ENCODE results near the gene RCAN2. TPM values are rescaled to one million over a fixed set of nuclear protein-coding genes. Genes with fewer than 3 reads are reported as not detected.

The RCAN2 gene
- total and polyA plus RNA-seq, 11 donors, result 86.4 to 331 (median 311) TPM

DNA sequence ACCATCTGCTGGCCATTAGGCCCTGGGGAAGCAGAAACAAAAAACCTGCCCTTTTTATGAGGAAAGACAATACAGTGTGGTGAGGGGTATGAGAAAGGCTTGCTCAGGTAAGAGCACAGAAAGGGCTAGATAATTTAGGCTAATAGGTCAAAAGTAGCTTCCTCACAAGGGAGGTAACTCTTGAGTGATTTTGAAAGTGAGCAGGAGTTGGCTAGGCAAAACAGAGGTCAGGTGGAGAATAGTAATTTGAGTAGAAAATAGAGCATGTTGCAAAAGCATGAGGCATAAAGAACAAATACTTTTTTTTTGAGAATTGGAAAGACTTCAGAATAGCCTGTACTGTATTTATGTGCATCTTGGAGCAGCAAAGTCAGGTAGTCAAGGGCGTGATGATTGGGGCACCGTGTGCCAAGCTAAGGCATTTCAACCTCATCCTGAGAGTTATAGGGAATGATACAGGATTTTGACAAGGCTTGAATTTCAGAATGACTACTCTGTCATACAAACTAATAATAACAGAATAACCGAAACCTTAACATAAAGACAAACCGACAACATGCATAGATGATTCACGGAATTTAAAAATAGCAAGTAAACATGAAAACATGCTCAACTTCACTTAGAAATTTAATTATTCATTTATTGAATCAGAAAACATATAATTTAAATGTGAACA, 197.5 kb downstream of the RCAN2 start:
- ATAC-seq (no peak), DNase-seq (no peak)
- TF ChIP-seq, protein P1, sequence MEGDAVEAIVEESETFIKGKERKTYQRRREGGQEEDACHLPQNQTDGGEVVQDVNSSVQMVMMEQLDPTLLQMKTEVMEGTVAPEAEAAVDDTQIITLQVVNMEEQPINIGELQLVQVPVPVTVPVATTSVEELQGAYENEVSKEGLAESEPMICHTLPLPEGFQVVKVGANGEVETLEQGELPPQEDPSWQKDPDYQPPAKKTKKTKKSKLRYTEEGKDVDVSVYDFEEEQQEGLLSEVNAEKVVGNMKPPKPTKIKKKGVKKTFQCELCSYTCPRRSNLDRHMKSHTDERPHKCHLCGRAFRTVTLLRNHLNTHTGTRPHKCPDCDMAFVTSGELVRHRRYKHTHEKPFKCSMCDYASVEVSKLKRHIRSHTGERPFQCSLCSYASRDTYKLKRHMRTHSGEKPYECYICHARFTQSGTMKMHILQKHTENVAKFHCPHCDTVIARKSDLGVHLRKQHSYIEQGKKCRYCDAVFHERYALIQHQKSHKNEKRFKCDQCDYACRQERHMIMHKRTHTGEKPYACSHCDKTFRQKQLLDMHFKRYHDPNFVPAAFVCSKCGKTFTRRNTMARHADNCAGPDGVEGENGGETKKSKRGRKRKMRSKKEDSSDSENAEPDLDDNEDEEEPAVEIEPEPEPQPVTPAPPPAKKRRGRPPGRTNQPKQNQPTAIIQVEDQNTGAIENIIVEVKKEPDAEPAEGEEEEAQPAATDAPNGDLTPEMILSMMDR (IDR thresholded peaks at IDR 0.05), result no peak
- TF ChIP-seq POLR2A (IDR thresholded peaks at IDR 0.05), result no peak
- Histone ChIP-seq H3K4me1 (peaks cover 3 to 77% (median 28%) of the 10 kb centered on the region in 12 donors), H3K27me3 (no peaks in the 10 kb centered on the region), H3K4me3 (no peak overlapping the region), H3K27ac (no peak overlapping the region), H3K9me3 (peaks cover 0 to 2% (median 0%) of the 10 kb centered on the region in 12 donors), H3K36me3 (no peaks in the 10 kb centered on the region)
- 85 to 90% (median 88%) methylated on average over 5 of the region's 5 CpGs for WGBS, 4 donors
- intact Hi-C loops (cut with DNase I), result no loop called here

GRCh38 chr6:46291880-46292279, 199.4 kb downstream of the RCAN2 start:
- no peak for TF ChIP-seq POLR2A (IDR thresholded peaks at IDR 0.05)
- TF ChIP-seq, protein P1 (IDR thresholded peaks at IDR 0.05), result no peak
- intact Hi-C loops (cut with DNase I), result no loop called here

DNA sequence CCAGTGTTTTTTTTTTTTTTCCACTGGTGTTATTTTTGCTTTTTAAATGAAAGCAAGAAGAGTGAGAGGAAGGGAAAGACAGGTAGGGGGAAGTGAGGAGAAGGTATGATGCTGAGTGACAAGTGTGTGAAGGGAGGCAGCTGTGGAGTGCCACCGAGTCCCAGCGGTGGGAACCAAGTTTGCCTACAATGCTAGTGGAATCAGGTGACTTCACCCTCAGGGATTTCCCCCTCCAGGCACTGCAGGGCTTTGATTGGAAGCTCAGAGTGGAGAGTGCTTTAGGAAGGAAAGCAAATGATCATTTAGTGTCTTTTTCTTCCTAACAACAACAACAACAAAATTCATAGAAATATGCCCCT, 200.0 kb downstream of the RCAN2 start:
- 15 to 22% (median 19%) methylated on average over 2 of the region's 2 CpGs for WGBS, 4 donors
- Histone ChIP-seq H3K27ac (peak overlapping the region in 2 of 12 donors; percentile 15 to 39), H3K36me3 (no peaks in the 10 kb centered on the region), H3K4me1 (peaks cover 3 to 76% (median 31%) of the 10 kb centered on the region in 12 donors), H3K9me3 (no peaks in the 10 kb centered on the region), H3K27me3 (no peaks in the 10 kb centered on the region), H3K4me3 (no peak overlapping the region)
- intact Hi-C loops (cut with DNase I), result no loop called here
- TF ChIP-seq, protein P1 (IDR thresholded peaks at IDR 0.05), result no peak
- TF ChIP-seq POLR2A (IDR thresholded peaks at IDR 0.05), result no peak
- ATAC-seq, result peak in 2 of 4 donors; percentile 32 to 38
- no peak for DNase-seq

More at GRCh38 chr6:46291880-46292279, 199.4 kb downstream of the RCAN2 start:
- no peak overlapping the region for H3K4me3 ChIP-seq
- H3K27me3 ChIP-seq, result no peaks in the 10 kb centered on the region
- H3K9me3 ChIP-seq, result no peaks in the 10 kb centered on the region
- H3K36me3 ChIP-seq, result no peaks in the 10 kb centered on the region
- WGBS, 4 donors, result 84 to 96% (median 91%) methylated on average over 2 of the region's 2 CpGs
- H3K27ac ChIP-seq, result no peak overlapping the region
- H3K4me1 ChIP-seq, result peaks cover 3 to 79% (median 31%) of the 10 kb centered on the region in 12 donors
- DNase-seq, result no peak
- ATAC-seq, result no peak

DNA sequence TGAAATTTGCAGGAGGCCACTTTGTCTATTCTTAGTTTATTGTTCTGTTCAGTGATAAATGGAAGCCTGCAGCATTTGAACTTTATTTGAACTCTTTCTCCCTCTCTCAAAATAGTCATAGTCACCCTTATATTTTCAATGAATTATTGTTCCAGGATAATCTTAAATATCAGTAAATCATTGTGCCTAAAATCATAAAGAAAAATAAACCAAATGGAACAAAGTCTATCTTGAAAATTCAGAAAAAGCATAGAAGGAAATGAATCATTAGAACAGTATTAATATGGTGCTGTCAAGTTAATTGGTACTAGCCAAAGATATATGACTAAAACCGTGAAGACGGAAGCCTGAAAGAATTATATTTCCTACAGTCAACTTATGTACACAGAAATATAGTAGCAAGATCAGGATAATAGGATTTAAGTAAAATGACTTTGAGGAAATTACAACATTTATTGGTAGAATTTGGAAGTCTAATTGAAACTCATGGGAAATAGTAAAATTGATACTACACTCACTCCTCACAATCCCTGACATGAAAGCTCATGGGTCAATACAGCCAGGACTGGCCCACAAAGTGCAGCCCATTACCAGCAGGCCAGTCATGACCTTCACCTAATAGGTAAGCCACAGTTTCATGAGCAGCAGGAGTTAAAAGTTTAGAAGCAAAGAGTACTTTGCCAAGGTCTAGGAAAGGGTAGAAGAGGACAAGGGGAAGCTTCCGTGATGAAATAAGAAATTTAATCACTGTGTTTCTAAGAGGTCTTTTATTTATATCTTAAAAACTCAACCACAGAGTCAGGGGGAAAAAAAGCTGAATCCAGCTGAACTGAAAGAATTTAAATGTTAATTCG, 200.6 kb downstream of the RCAN2 start:
- H3K27ac ChIP-seq, result peak overlapping the region in 6 of 12 donors; percentile 2 to 48 (median 14)
- intact Hi-C loops (cut with DNase I), result no loop called here

More for the DNA sequence above, 200.6 kb downstream of the RCAN2 start:
- H3K27me3 ChIP-seq, result no peaks in the 10 kb centered on the region
- no peak overlapping the region for H3K4me3 ChIP-seq
- peaks cover 3 to 74% (median 31%) of the 10 kb centered on the region in 12 donors for H3K4me1 ChIP-seq
- no peak for TF ChIP-seq POLR2A (IDR thresholded peaks at IDR 0.05)
- TF ChIP-seq, protein P1 (IDR thresholded peaks at IDR 0.05), result no peak
- peak in 1 of 4 donors; percentile 20 for ATAC-seq
- DNase-seq, result no peak
- H3K9me3 ChIP-seq, result no peaks in the 10 kb centered on the region
- no peaks in the 10 kb centered on the region for H3K36me3 ChIP-seq
- 54 to 60% (median 56%) methylated on average over 4 of the region's 4 CpGs for WGBS, 4 donors

Measured in heart left ventricle (tissue), 16 donors.